ENCODE data around the gene SNAI1.

The SNAI1 gene

GRCh38 chr20:49941456-49941855 is 41.3 kb upstream of the SNAI1 start:
- H3K4me3 ChIP-seq: no peak overlapping the region
- H3K27ac ChIP-seq: no peak overlapping the region
- TF ChIP-seq CTCF (IDR thresholded peaks at IDR 0.05): no peak
- DNase-seq (ENCODE audit: low spot score): no peak

- no peak for TF ChIP-seq CTCF (IDR thresholded peaks at IDR 0.05)
- H3K4me3 ChIP-seq: no peak overlapping the region
- no peak for DNase-seq (ENCODE audit: low spot score)
- H3K27ac ChIP-seq: no peak overlapping the region
Measured at GRCh38 chr20:49942303-49942702, 40.5 kb upstream of the SNAI1 start.

- no peak for TF ChIP-seq CTCF (IDR thresholded peaks at IDR 0.05)
- DNase-seq (ENCODE audit: low spot score): no peak
Measured at GRCh38 chr20:49942942-49943341, 39.8 kb upstream of the SNAI1 start.

GRCh38 chr20:49945306-49945700 is 37.5 kb upstream of the SNAI1 start:
- Histone ChIP-seq H3K4me3 (no peak overlapping the region), H3K27ac (no peak overlapping the region)
- TF ChIP-seq CTCF (IDR thresholded peaks at IDR 0.05): no peak
- no peak for DNase-seq (ENCODE audit: low spot score)

More at GRCh38 chr20:49942942-49943341, 39.8 kb upstream of the SNAI1 start:
- H3K27ac ChIP-seq: no peak overlapping the region
- H3K4me3 ChIP-seq: no peak overlapping the region

- H3K27ac ChIP-seq: no peak overlapping the region
- H3K4me3 ChIP-seq: no peak overlapping the region
- TF ChIP-seq CTCF (IDR thresholded peaks at IDR 0.05): no peak
- no peak for DNase-seq (ENCODE audit: low spot score)
Measured at GRCh38 chr20:49945701-49946477, 36.9 kb upstream of the SNAI1 start.

GRCh38 chr20:49948178-49948577 is 34.6 kb upstream of the SNAI1 start:
- no peak overlapping the region for H3K4me3 ChIP-seq
- TF ChIP-seq CTCF (IDR thresholded peaks at IDR 0.05): no peak
- no peak overlapping the region for H3K27ac ChIP-seq
- DNase-seq (ENCODE audit: low spot score): no peak

- no peak overlapping the region for H3K4me3 ChIP-seq
- no peak for DNase-seq (ENCODE audit: low spot score)
- no peak for TF ChIP-seq CTCF (IDR thresholded peaks at IDR 0.05)
- H3K27ac ChIP-seq: no peak overlapping the region
Measured at GRCh38 chr20:49948809-49949507, 33.8 kb upstream of the SNAI1 start.

Measured in coronary artery (tissue), 2 donors.